IMR-90 (cell line): ENCODE data around the gene MED12L. TPM values are rescaled to one million over a fixed set of nuclear protein-coding genes. Genes with fewer than 3 reads are reported as not detected.

Source experiments
- ATAC-seq: fragments of 200-7000 bp; cut with Tn5 transposase; 2 replicates; pipeline ENCODE4 v1.9.1; 2020; ENCODE audit warnings: low read depth, mild to moderate bottlenecking, moderate library complexity
- BruUV-seq: library from RNA; stranded (reverse); fragments of 400-500 nt; replicated peaks from 2 replicates; lab custom pipeline; 2021; lab: Mats Ljungman, UMichigan
- CTCF ChIA-PET: fragments of 300-600 bp; formaldehyde crosslinking; extraction: SDS; loops from one replicate; lab custom pipeline; 2021; ENCODE audit warnings: antibody characterized with exemption; lab: Yijun Ruan, JAX
- POLR2A ChIA-PET: fragments of 300-600 bp; sonication (Branson Sonifier 250); formaldehyde crosslinking; loops from one replicate; lab custom pipeline; 2022; ENCODE audit warnings: antibody characterized with exemption; ENCODE audit not compliant: unreplicated experiment; lab: Charles Lee
- DNase-seq: peaks from one replicate; pipeline ENCODE4 v3.0.0; 2013
- H2AFZ ChIP-seq: replicated peaks from 2 replicates; pipeline ENCODE3; 2013; ENCODE audit warnings: low read length, mild to moderate bottlenecking; ENCODE audit not compliant: poor library complexity
- H2AK5ac ChIP-seq: 2 replicates; pipeline ENCODE4 v1.6.1; 2013; ENCODE audit warnings: low read depth, low read length, inconsistent platforms
- H2AK9ac ChIP-seq: replicated peaks from 2 replicates; pipeline ENCODE3; 2013; ENCODE audit warnings: mild to moderate bottlenecking, low read depth, low read length, moderate library complexity; ENCODE audit not compliant: poor library complexity
- H2BK120ac ChIP-seq: 2 replicates; pipeline ENCODE4 v1.6.1; 2013; ENCODE audit warnings: low read depth, low read length, inconsistent platforms
- H2BK15ac ChIP-seq: 3 replicates; pipeline ENCODE4 v1.6.1; 2013; ENCODE audit warnings: low read depth, low read length, inconsistent platforms
- H2BK20ac ChIP-seq: 2 replicates; pipeline ENCODE4 v1.6.1; 2013; ENCODE audit warnings: low read depth, mild to moderate bottlenecking, inconsistent platforms, low read length, moderate library complexity
- H2BK5ac ChIP-seq: 2 replicates; pipeline ENCODE4 v1.6.1; 2013; ENCODE audit warnings: mild to moderate bottlenecking, low read depth, low read length, inconsistent platforms; ENCODE audit not compliant: poor library complexity, severe bottlenecking
- H3K14ac ChIP-seq: replicated peaks from 2 replicates; pipeline ENCODE4 v1.6.1; 2013; ENCODE audit warnings: low read depth, low read length, inconsistent platforms
- H3K18ac ChIP-seq: 2 replicates; pipeline ENCODE4 v1.6.1; 2013; ENCODE audit warnings: low read depth, low read length, control low read depth
- H3K23ac ChIP-seq: 2 replicates; pipeline ENCODE4 v1.6.1; 2013; ENCODE audit warnings: low read depth, low read length, inconsistent platforms
- H3K27ac ChIP-seq: 2 replicates; pipeline ENCODE4 v1.5.1; 2013; ENCODE audit warnings: mild to moderate bottlenecking, control low read depth, low read length; ENCODE audit not compliant: insufficient read depth
- H3K27me3 ChIP-seq: 2 replicates; pipeline ENCODE4 v1.6.1; 2013; ENCODE audit warnings: low read length; ENCODE audit not compliant: control insufficient read depth, insufficient read depth
- H3K36me3 ChIP-seq: 2 replicates; pipeline ENCODE4 v1.6.1; 2013; ENCODE audit warnings: low read length, mixed read lengths; ENCODE audit not compliant: control insufficient read depth, insufficient read depth
- H3K4ac ChIP-seq: 2 replicates; pipeline ENCODE4 v1.6.1; 2013; ENCODE audit warnings: low read depth, low read length, inconsistent platforms
- H3K4me1 ChIP-seq: 2 replicates; pipeline ENCODE4 v1.6.1; 2013; ENCODE audit warnings: low read length, mixed read lengths; ENCODE audit not compliant: control insufficient read depth, insufficient read depth
- H3K4me2 ChIP-seq: 2 replicates; pipeline ENCODE4 v1.6.1; 2013; ENCODE audit warnings: low read depth, mild to moderate bottlenecking, control low read depth, low read length, moderate library complexity
- H3K4me3 ChIP-seq: 2 replicates; pipeline ENCODE4 v1.5.1; 2013; ENCODE audit warnings: low read depth, mild to moderate bottlenecking, control low read depth, low read length, moderate library complexity; ENCODE audit not compliant: insufficient read depth
- H3K56ac ChIP-seq: 2 replicates; pipeline ENCODE4 v1.6.1; 2013; ENCODE audit warnings: low read length, inconsistent platforms; ENCODE audit not compliant: insufficient read depth; ENCODE audit errors: extremely low read depth
- H3K79me1 ChIP-seq, 2 experiments: 2 replicates each; pipeline ENCODE4 v1.6.1; 2013; ENCODE audit warnings: low read length in 2 of 2, inconsistent platforms in 1 of 2, low read depth in 1 of 2
- H3K9ac ChIP-seq: 2 replicates; pipeline ENCODE4 v1.6.1; 2013; ENCODE audit warnings: low read depth, low read length, control low read depth
- H3K9me1 ChIP-seq: 2 replicates; pipeline ENCODE4 v1.6.1; 2013; ENCODE audit warnings: low read length, inconsistent platforms; ENCODE audit not compliant: insufficient read depth
- H3K9me3 ChIP-seq: 2 replicates; pipeline ENCODE4 v1.6.1; 2013; ENCODE audit warnings: low read length; ENCODE audit not compliant: control insufficient read depth, insufficient read depth
- H4K20me1 ChIP-seq: 2 replicates; pipeline ENCODE4 v1.6.1; 2013; ENCODE audit warnings: low read length, inconsistent platforms; ENCODE audit not compliant: insufficient read depth
- H4K5ac ChIP-seq: 2 replicates; pipeline ENCODE4 v1.6.1; 2013; ENCODE audit warnings: mild to moderate bottlenecking, low read depth, low read length, control low read depth
- H4K8ac ChIP-seq, 2 experiments: 2 replicates each; pipeline ENCODE4 v1.6.1; 2013; ENCODE audit warnings: low read depth in 2 of 2, low read length in 2 of 2, control low read depth in 1 of 2, inconsistent platforms in 1 of 2
- H4K91ac ChIP-seq: 2 replicates; pipeline ENCODE4 v1.6.1; 2013; ENCODE audit warnings: low read depth, low read length, inconsistent platforms; ENCODE audit not compliant: insufficient read depth
- BHLHE40 ChIP-seq: fragments of 150-350 bp; IDR thresholded peaks from 2 replicates; pipeline ENCODE4 v1.6.1; 2016; ENCODE audit warnings: mild to moderate bottlenecking, low read depth, low read length
- CEBPB ChIP-seq: IDR thresholded peaks from 2 replicates; pipeline ENCODE4 v1.6.1; 2012; ENCODE audit warnings: low read depth, low read length, improper control_type of control experiment
- CHD1 ChIP-seq: IDR thresholded peaks from 2 replicates; pipeline ENCODE4 v1.6.1; 2012; ENCODE audit warnings: low read depth, low read length, improper control_type of control experiment
- CTCF ChIP-seq: conservative IDR thresholded peaks from 2 replicates; pipeline ENCODE4 v1.5.1; 2012; ENCODE audit warnings: mild to moderate bottlenecking, low read depth, low read length, improper control_type of control experiment
- MAFK ChIP-seq: IDR thresholded peaks from 2 replicates; pipeline ENCODE4 v1.6.1; 2012; ENCODE audit warnings: low read depth, low read length, improper control_type of control experiment
- MXI1 ChIP-seq: IDR thresholded peaks from 2 replicates; pipeline ENCODE4 v1.6.1; 2012; ENCODE audit warnings: low read depth, mild to moderate bottlenecking, low read length, moderate library complexity, borderline replicate concordance
- NFE2L2 ChIP-seq: fragments of 150-350 bp; IDR thresholded peaks from 2 replicates; pipeline ENCODE4 v1.6.1; 2016; ENCODE audit warnings: low read depth, mild to moderate bottlenecking, low read length
- RAD21 ChIP-seq: IDR thresholded peaks from 2 replicates; pipeline ENCODE4 v1.6.1; 2012; ENCODE audit warnings: low read length, improper control_type of control experiment
- WGBS, 2 experiments: methylation state at CpG; one replicate each; pipeline versions ENCODE4 v1.1.5 to v1.1.7; 2013; ENCODE audit warnings: missing lambda C conversion rate in 2 of 2; ENCODE audit not compliant: insufficient read length in 1 of 2; ENCODE audit errors: extremely low coverage in 2 of 2; 5-methylcytosine and 5-hydroxymethylcytosine counted together
- dilution Hi-C: fragments of 300-500 bp; cut with HindIII; formaldehyde crosslinking; loops from one replicate; pipeline ENCODE4 v1.14.3; 2018; ENCODE audit warnings: low sequenced_read_pairs; ENCODE audit not compliant: unreplicated experiment
- in situ Hi-C: fragments of 300-500 bp; cut with MboI; formaldehyde crosslinking; loops from 3 replicates; pipeline ENCODE4 v1.14.3; 2019; ENCODE audit warnings: low sequenced_read_pairs, inconsistent platforms, mixed read lengths
- intact Hi-C: fragments of 100-400 bp; cut with micrococcal nuclease; formaldehyde crosslinking; loops from 2 replicates; pipeline ENCODE4 v1.10.0; 2022
- polyA plus RNA-seq, 3 experiments: library from polyadenylated mRNA; depleted of rRNA; stranded (reverse); fragments of >200 nt; gene quantifications; 2 replicates each; pipeline ENCODE4 v1.2.3, GENCODE V29; 2012; ENCODE audit warnings: low replicate concordance in 1 of 3
- total RNA-seq: library from RNA; depleted of rRNA; stranded (reverse); fragments of >200 nt; gene quantifications from 2 replicates; pipeline ENCODE4 v1.2.3, GENCODE V29; 2012
- TF ChIP-seq, protein P1 (sequence below): fragments of 150-350 bp; IDR thresholded peaks from 2 replicates; pipeline ENCODE4 v1.6.1; 2017; ENCODE audit warnings: mild to moderate bottlenecking, antibody characterized with exemption, low read length, low read depth
- TF ChIP-seq, protein P2 (sequence below): fragments of 150-350 bp; IDR thresholded peaks from 2 replicates; pipeline ENCODE4 v1.6.1; 2016; ENCODE audit warnings: low read depth, mild to moderate bottlenecking, low read length, moderate library complexity, borderline replicate concordance

Gene MED12L
- total and polyA plus RNA-seq, 2 of the 4 experiments (the other 2 are of a cell fraction) = 0.05 to 0.18 TPM

DNA sequence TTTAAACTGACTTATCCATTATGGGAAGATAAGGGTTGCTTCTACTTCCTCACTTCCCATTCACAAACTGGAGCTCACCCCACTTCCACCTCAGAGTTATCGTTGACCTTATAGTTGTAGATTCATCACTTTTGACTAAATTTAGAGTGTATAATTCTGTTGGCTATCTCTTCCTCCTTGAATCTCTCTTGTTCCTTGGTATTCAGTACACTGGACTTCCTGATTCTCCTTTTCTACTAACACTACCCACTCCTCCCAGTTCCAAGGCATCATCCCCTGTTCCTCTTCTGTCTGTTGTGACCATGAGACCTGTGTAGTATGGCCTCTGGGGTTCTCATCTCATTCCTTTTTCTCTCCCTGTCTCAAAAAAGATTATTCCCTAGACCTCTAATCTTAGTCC, 237.0 kb downstream of the MED12L start:
- Histone ChIP-seq H3K23ac (no peak overlapping the region), H2AFZ (no peak overlapping the region), H2AK9ac (no peak overlapping the region), H2BK5ac (no peak overlapping the region), H2AK5ac (no peak overlapping the region), H4K91ac (no peak overlapping the region), H3K4me2 (no peak overlapping the region), H3K9ac (no peak overlapping the region), H3K27ac (no peak overlapping the region), H4K5ac (no peak overlapping the region), H4K20me1 (no peaks in the 10 kb centered on the region), H3K27me3 (no peaks in the 10 kb centered on the region), H3K4ac (no peak overlapping the region), H4K8ac (no peak overlapping the region), H3K9me1 (peaks cover 3% of the 10 kb centered on the region; the same call in 1 of the 2 replicates), H3K9me3 (no peaks in the 10 kb centered on the region), H3K18ac (no peak overlapping the region), H2BK15ac (no peak overlapping the region), H2BK20ac (no peak overlapping the region), H3K4me3 (no peak overlapping the region), H3K4me1 (peaks cover 14% of the 10 kb centered on the region), H2BK120ac (no peak overlapping the region), H3K79me1 (no peaks in the 10 kb centered on the region), H3K14ac (no peak overlapping the region), H3K56ac (no peak overlapping the region), H3K36me3 (no peaks in the 10 kb centered on the region)
- in situ Hi-C loops (no loop called here), dilution Hi-C loops (no loop called here), intact Hi-C loops (no loop called here)
- ATAC-seq (no peak), DNase-seq (no peak)
- POLR2A ChIA-PET = no interaction called here
- no peak for TF ChIP-seq CEBPB
- no peak for TF ChIP-seq RAD21
- TF ChIP-seq, protein P1, sequence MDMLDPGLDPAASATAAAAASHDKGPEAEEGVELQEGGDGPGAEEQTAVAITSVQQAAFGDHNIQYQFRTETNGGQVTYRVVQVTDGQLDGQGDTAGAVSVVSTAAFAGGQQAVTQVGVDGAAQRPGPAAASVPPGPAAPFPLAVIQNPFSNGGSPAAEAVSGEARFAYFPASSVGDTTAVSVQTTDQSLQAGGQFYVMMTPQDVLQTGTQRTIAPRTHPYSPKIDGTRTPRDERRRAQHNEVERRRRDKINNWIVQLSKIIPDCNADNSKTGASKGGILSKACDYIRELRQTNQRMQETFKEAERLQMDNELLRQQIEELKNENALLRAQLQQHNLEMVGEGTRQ = no peak
- no peak for TF ChIP-seq CHD1
- TF ChIP-seq MAFK = no peak
- TF ChIP-seq, protein P2, sequence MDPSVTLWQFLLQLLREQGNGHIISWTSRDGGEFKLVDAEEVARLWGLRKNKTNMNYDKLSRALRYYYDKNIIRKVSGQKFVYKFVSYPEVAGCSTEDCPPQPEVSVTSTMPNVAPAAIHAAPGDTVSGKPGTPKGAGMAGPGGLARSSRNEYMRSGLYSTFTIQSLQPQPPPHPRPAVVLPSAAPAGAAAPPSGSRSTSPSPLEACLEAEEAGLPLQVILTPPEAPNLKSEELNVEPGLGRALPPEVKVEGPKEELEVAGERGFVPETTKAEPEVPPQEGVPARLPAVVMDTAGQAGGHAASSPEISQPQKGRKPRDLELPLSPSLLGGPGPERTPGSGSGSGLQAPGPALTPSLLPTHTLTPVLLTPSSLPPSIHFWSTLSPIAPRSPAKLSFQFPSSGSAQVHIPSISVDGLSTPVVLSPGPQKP = no peak
- TF ChIP-seq NFE2L2 = no peak
- no peak for TF ChIP-seq BHLHE40
- TF ChIP-seq MXI1 = no peak
- TF ChIP-seq CTCF = no peak
- no CpG with 5 or more reads among the region's 1 CpG for WGBS, 2 experiments
- CTCF ChIA-PET = interaction anchor here (0.7 kb wide), 1 partner anchor 38 kb away, joined by 3 read pairs; no protein-coding TSS in a partner anchor
- no TSS peak for BruUV-seq
